ENCODE results near the gene C6orf62. TPM values are rescaled to one million over a fixed set of nuclear protein-coding genes. Genes with fewer than 3 reads are reported as not detected.

Gene C6orf62
- total and polyA plus RNA-seq, 12 donors: 52.3 to 121 (median 102) TPM

GRCh38 chr6:24723270-24723669, 4.3 kb upstream of the C6orf62 start:
- H3K4me3 ChIP-seq: no peak overlapping the region
- no peak for DNase-seq
- no peaks in the 10 kb centered on the region for H3K36me3 ChIP-seq (replicated peaks in 1 of 2)
- no peaks in the 10 kb centered on the region for H3K9me3 ChIP-seq (replicated peaks in 1 of 3)
- no peak overlapping the region for H3K27ac ChIP-seq
- 93 to 95% (median 95%) methylated on average over 3 of the region's 3 CpGs for WGBS, 4 donors
- intact Hi-C loops (cut with DNase I): no loop called here
- TF ChIP-seq POLR2A (IDR thresholded peaks at IDR 0.05) (no peak), CTCF (IDR thresholded peaks at IDR 0.05) (no peak)
- peaks cover 11% of the 10 kb centered on the region in 2 donors for H3K4me1 ChIP-seq (replicated peaks in 1 of 2)
- H3K27me3 ChIP-seq: no peaks in the 10 kb centered on the region

GRCh38 chr6:24721461-24722215, 2.7 kb upstream of the C6orf62 start:
- TF ChIP-seq CTCF (IDR thresholded peaks at IDR 0.05): no peak
- TF ChIP-seq POLR2A (IDR thresholded peaks at IDR 0.05): peak; percentile 91 to 98
- H3K36me3 ChIP-seq (replicated peaks in 1 of 2): no peaks in the 10 kb centered on the region
- intact Hi-C loops (cut with DNase I): no loop called here
- H3K9me3 ChIP-seq (replicated peaks in 1 of 3): no peaks in the 10 kb centered on the region
- WGBS, 4 donors: 2 to 4% (median 3%) methylated on average over 19 to 26 of the region's 26 CpGs
- peak in 6 of 7 donors; percentile 89 to 93 (median 92) for DNase-seq
- H3K27me3 ChIP-seq: no peaks in the 10 kb centered on the region
- H3K4me1 ChIP-seq (replicated peaks in 1 of 2): peaks cover 26% of the 10 kb centered on the region in 2 donors
- H3K27ac ChIP-seq: peak overlapping the region; percentile 98 to 100 (median 98)
- peak overlapping the region; percentile 0 to 61 (median 47) for H3K4me3 ChIP-seq

DNA sequence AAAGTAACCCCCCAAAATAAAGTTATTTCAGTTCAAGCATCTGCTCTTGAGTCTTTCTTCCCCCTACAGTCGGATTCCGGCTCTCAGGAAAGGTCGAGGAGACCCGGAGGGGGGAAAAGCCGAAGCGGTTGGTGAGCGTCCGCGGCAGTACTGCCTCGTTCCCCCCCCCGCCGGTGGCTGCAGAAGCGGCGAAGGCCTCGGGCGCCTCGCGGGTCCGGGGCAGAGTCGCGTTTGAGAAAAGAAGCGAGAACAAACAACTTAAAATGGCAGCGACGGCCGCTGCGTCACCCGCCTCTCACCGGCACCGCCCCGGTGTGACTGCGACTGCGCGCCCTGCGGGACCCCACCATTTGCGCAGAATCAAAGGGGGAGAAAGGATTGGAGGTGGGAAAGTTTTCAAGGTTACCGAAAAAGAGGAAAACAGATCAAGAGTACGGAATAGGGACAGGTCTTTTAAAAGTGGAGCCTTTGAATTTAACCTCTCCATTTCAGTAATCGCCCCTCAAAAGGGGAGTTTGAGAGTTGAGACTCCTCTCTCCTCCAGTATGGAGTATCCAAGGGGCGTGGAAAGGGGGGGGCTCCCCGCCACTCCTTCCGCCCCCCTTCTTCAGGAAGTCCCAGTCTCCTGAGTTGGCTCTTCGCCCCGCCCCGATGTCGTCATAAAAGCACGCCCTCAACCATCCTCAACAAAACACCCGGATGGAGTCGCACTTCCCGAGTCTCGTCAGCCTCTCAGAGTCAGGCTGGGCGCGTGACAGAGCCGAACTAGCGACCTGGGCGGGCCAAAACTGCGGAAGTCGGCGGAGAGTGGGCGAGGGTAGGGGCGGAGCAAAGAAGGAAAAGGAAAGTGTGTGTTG, 1.9 kb upstream of the C6orf62 start:
- peak overlapping the region; percentile 73 to 100 (median 98) for H3K4me3 ChIP-seq
- H3K4me1 ChIP-seq (replicated peaks in 1 of 2): peaks cover 33 to 35% of the 10 kb centered on the region in 2 donors
- peak; percentile 100 for DNase-seq
- intact Hi-C loops (cut with DNase I): no loop called here
- peaks cover 0 to 8% of the 10 kb centered on the region in 2 donors for H3K36me3 ChIP-seq (replicated peaks in 1 of 2)
- H3K27ac ChIP-seq: peak overlapping the region; percentile 98 to 100 (median 98)
- peak in 3 of 6 experiments; percentile 9 to 35 (median 17) for TF ChIP-seq CTCF (IDR thresholded peaks at IDR 0.05)
- TF ChIP-seq POLR2A (IDR thresholded peaks at IDR 0.05): peak; percentile 99
- H3K9me3 ChIP-seq (replicated peaks in 1 of 3): no peaks in the 10 kb centered on the region
- H3K27me3 ChIP-seq: no peaks in the 10 kb centered on the region
- 0 to 1% (median 0%) methylated on average over 42 to 60 of the region's 60 CpGs for WGBS, 4 donors

DNA sequence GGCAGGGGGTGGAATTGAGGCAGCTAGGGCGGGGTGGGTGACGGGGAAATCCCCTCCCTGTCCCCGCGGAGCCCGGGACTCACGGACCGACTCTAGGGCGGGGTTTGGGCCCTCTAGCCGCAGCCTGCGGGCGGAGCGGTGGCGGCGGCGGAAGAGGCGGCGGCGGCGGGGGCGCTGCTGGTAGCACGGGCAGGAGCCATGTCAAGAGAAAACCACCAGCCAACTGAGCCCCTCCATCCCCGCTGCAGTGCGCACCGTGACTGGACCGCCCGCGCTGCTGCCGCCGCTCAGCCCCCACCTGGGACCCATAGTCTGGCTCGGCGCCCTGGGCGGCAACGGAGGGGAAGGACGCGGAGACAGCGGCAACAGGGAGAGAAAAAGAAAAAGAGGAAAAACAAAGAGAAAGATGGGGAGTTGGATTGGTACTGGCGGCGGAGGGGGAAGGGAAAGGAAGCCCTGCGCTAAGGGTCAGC, 1.2 kb upstream of the C6orf62 start:
- no peaks in the 10 kb centered on the region for H3K27me3 ChIP-seq
- peaks cover 38 to 39% of the 10 kb centered on the region in 2 donors for H3K4me1 ChIP-seq (replicated peaks in 1 of 2)
- peak overlapping the region; percentile 73 to 100 (median 98) for H3K4me3 ChIP-seq
- no peak for TF ChIP-seq POLR2A (IDR thresholded peaks at IDR 0.05)
- peak in 1 of 6 experiments; percentile 10 for TF ChIP-seq CTCF (IDR thresholded peaks at IDR 0.05)
- H3K9me3 ChIP-seq (replicated peaks in 1 of 3): no peaks in the 10 kb centered on the region
- peaks cover 0 to 14% of the 10 kb centered on the region in 2 donors for H3K36me3 ChIP-seq (replicated peaks in 1 of 2)
- intact Hi-C loops (cut with DNase I): no loop called here
- peak; percentile 47 to 73 (median 59) for DNase-seq
- peak overlapping the region; percentile 98 to 100 (median 98) for H3K27ac ChIP-seq
- WGBS, 4 donors: 0 to 1% (median 0%) methylated on average over 19 to 39 of the region's 39 CpGs

Measured in adrenal gland (tissue), 12 donors.